ENCODE results near the gene RLF.

RLF gene

DNA sequence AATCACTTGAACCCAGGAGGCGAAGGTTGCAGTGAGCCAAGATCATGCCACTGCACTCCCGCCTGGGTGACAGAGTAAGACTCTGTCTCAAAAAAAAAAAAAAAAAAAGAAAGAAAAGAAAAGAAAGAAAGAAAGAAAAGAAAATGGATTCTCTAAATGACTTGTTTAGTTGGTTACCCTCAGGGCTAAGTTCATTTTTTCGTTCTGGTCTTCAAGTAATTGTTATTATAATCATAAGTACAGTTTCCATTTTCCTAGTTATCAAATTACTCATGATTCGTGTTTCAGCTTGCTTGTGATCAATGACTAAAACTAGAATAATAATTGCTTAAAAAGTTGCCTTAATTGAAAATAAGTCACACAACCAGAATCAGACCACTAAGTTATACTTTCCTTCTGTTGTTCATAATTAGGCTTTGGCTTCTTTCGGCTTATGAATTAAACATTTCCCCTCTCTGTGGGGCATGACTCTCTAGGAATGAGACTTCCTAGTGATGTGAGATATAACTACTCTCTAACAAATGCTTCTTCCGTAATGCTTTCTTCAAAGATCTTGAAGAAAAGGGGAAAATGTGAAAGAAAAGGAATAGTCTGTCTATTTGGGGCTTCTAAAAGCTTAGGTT lies 9.6 kb upstream of the RLF start:
- DNase-seq (ENCODE audit: low spot score): no peak
- TF ChIP-seq, protein P1, sequence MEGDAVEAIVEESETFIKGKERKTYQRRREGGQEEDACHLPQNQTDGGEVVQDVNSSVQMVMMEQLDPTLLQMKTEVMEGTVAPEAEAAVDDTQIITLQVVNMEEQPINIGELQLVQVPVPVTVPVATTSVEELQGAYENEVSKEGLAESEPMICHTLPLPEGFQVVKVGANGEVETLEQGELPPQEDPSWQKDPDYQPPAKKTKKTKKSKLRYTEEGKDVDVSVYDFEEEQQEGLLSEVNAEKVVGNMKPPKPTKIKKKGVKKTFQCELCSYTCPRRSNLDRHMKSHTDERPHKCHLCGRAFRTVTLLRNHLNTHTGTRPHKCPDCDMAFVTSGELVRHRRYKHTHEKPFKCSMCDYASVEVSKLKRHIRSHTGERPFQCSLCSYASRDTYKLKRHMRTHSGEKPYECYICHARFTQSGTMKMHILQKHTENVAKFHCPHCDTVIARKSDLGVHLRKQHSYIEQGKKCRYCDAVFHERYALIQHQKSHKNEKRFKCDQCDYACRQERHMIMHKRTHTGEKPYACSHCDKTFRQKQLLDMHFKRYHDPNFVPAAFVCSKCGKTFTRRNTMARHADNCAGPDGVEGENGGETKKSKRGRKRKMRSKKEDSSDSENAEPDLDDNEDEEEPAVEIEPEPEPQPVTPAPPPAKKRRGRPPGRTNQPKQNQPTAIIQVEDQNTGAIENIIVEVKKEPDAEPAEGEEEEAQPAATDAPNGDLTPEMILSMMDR (IDR thresholded peaks at IDR 0.05): no peak
- H3K27ac ChIP-seq: no peak overlapping the region

DNA sequence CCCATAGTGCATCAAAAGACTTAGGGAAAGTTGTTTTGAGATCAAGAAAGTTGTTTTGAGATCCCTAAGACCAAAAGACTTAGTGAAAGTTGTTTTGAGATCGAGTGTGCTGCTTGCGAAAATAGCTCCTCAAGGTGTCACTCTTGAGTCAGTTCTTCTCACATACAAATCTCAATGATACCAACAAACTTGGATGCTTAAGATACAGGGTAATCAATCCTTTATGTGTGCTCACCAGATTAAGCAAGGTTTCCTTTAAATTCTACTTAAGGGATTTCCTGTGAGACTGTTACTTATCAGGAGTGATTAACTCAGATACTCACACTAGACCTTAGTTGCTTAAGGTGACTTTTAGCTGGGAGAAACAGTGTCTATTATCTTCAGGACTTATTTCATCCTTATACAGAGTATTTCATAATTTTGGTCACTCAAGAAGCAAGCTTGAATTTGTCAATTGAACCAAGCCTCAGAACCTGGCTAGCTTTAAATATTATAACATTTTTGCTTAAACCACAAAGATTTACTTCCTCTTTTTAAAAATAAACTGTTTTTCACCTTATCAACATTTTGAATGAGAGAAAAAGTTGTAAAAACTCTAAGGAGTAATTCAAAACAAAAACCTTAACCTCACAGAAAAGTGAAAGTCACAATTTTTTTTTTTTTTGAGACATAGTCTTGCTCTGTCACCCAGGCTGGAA lies 8.0 kb upstream of the RLF start:
- TF ChIP-seq, protein P1 (IDR thresholded peaks at IDR 0.05): peak; percentile 39
- H3K4me3 ChIP-seq: peak overlapping the region; percentile 13
- H3K27ac ChIP-seq: no peak overlapping the region
- DNase-seq (ENCODE audit: low spot score): no peak

More for the DNA sequence above, 9.6 kb upstream of the RLF start:
- no peak overlapping the region for H3K4me3 ChIP-seq

DNA sequence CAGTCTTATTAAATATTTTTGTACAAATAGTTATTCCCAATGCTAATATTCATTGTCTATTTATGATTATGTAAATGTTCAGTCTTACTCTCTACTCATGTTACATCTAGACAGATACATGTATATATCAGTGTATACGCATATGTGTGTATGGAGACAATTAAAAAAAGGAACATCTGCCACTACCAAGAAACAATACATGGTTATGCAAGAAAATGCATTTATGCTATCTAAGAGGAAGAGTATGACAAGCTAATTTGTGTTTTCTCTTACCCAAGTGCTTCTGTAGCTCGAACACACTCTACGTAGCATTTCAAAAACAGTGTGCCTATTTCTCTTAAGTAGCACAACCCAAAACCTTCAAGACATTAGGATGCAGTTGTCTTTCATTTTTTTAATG lies 6.1 kb upstream of the RLF start:
- DNase-seq (ENCODE audit: low spot score): no peak
- Histone ChIP-seq H3K27ac (no peak overlapping the region), H3K4me3 (no peak overlapping the region)
- TF ChIP-seq, protein P1 (IDR thresholded peaks at IDR 0.05): no peak

DNA sequence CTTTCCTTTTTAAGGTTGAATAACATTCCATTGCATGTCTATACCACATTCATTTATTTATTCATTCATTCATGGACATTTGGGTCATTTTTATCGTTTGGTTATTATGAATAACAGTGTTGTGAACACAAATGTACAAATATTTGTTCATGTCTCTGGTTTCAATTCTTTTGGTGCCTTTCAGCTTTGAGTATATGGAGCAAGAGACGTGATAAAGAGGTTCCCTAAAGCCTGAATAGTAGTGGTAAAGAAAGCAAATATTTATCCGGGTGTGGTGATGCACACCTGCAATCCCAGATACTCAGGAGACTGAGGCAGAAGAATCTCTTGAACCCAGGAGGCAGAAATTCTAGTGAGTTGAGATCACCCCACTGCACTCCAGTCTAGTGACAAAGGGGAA lies 5.3 kb upstream of the RLF start:
- TF ChIP-seq, protein P1 (IDR thresholded peaks at IDR 0.05): no peak
- Histone ChIP-seq H3K4me3 (no peak overlapping the region), H3K27ac (no peak overlapping the region)
- no peak for DNase-seq (ENCODE audit: low spot score)

DNA sequence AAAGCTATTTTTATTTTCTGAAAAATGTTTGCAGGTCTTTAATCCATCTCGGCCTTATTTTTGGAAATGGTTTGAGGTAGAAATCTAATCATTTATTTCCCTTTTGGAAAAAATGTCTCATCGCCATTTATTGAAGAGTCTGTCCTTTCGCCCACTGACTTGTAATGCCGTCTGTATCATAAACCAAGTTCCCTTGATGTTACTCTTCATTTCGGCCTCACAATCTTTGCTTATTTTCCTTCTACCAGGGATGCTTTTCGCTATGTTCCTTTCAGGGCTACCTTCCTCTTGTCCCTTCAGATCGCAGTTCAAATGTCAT lies 422 bp upstream of the RLF start:
- TF ChIP-seq, protein P1 (IDR thresholded peaks at IDR 0.05): no peak
- Histone ChIP-seq H3K4me3 (peak overlapping the region; percentile 85), H3K27ac (peak overlapping the region; percentile 95 to 97)
- DNase-seq (ENCODE audit: low spot score): no peak

DNA sequence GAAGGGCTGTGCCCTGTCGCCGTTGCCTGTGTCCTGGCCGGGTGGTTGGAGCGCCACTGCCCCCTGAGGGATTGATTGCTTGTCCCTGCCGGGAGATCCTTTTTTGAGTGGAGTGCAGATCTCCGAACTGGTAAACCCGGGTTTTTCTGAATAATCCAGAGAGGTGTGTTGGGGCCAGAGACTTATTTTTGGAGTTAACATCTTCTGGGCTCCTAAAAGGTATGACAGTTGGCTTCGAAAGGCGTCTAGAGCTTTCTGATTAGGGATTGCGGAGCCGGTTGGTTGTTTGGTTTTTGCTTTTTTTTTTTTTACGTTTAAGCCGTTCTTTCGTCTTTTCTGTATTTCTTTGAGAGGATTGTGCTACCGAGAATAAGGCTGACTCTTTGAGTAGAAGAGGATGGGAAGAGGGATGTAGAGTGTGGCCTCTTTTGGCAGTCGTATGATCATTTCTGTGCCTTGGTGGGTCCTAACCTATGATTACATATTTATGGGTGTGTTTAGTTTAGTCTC lies 756 bp downstream of the RLF start:
- TF ChIP-seq, protein P1 (IDR thresholded peaks at IDR 0.05): no peak
- peak overlapping the region; percentile 85 for H3K4me3 ChIP-seq
- no peak for DNase-seq (ENCODE audit: low spot score)
- H3K27ac ChIP-seq: peak overlapping the region; percentile 95 to 97

All from coronary artery (tissue), 2 donors.